Keratinocyte (primary cell): ENCODE results near the gene ETF1. TPM values are rescaled to one million over a fixed set of nuclear protein-coding genes. Genes with fewer than 3 reads are reported as not detected.

ENCODE experiments used
- DNase-seq: peaks from one replicate; pipeline ENCODE4 v3.0.0-alpha.2; 2011; ENCODE audit warnings: low read depth, missing footprints, low spot score
- FAIRE-seq: peaks from 2 replicates; lab custom pipeline; 2011; peaks lifted over from hg19 to GRCh38; lab: Jason Lieb, UNC
- H2AFZ ChIP-seq: 2 replicates; pipeline ENCODE4 v1.6.0; 2012; ENCODE audit warnings: low read length, control low read depth, inconsistent platforms; ENCODE audit not compliant: control insufficient read depth
- H3K27ac ChIP-seq: 2 replicates; pipeline ENCODE4 v1.5.1; 2011; ENCODE audit warnings: low read length; ENCODE audit not compliant: control insufficient read depth, insufficient read depth
- H3K27me3 ChIP-seq: 3 replicates; pipeline ENCODE4 v1.6.0; 2011; ENCODE audit warnings: low read length; ENCODE audit not compliant: control insufficient read depth, insufficient read depth; ENCODE audit errors: extremely low read depth
- H3K36me3 ChIP-seq, 2 experiments: 2 replicates in 1 of 2; 3 replicates in 1 of 2; pipeline ENCODE4 v1.5.1; 2011; ENCODE audit warnings: low read length in 2 of 2, mild to moderate bottlenecking in 1 of 2; ENCODE audit not compliant: control insufficient read depth in 2 of 2, insufficient read depth in 2 of 2; ENCODE audit errors: extremely low read depth in 1 of 2
- H3K4me1 ChIP-seq: 3 replicates; pipeline ENCODE4 v1.5.1; 2011; ENCODE audit warnings: low read length; ENCODE audit not compliant: control insufficient read depth, insufficient read depth; ENCODE audit errors: extremely low read depth
- H3K4me2 ChIP-seq: 3 replicates; pipeline ENCODE4 v1.6.0; 2011; ENCODE audit warnings: low read depth, low read length; ENCODE audit not compliant: control insufficient read depth, insufficient read depth; ENCODE audit errors: extremely low read depth
- H3K4me3 ChIP-seq, 3 experiments: fragments of 200-600 bp in 1 of 3; sonication (generic) in 1 of 3; 2 replicates in 2 of 3; 3 replicates in 1 of 3; pipeline ENCODE4 v1.5.1; 2011 to 2016; ENCODE audit warnings: low read length in 3 of 3, mild to moderate bottlenecking in 3 of 3, control low read depth in 2 of 3, inconsistent platforms in 1 of 3, low read depth in 1 of 3, mixed read lengths in 1 of 3, mixed run types in 1 of 3, moderate library complexity in 1 of 3; ENCODE audit not compliant: control insufficient read depth in 2 of 3, insufficient read depth in 2 of 3; ENCODE audit errors: extremely low read depth in 1 of 3
- H3K79me2 ChIP-seq: 2 replicates; pipeline ENCODE4 v1.6.0; 2012; ENCODE audit warnings: low read length; ENCODE audit not compliant: control insufficient read depth, insufficient read depth
- H3K9ac ChIP-seq: 3 replicates; pipeline ENCODE4 v1.6.0; 2011; ENCODE audit warnings: low read length; ENCODE audit not compliant: control insufficient read depth, insufficient read depth; ENCODE audit errors: extremely low read depth
- H3K9me1 ChIP-seq: 3 replicates; pipeline ENCODE4 v1.6.0; 2011; ENCODE audit warnings: low read length; ENCODE audit not compliant: control insufficient read depth, insufficient read depth; ENCODE audit errors: extremely low read depth
- H3K9me3 ChIP-seq: 2 replicates; pipeline ENCODE4 v1.5.1; 2012; ENCODE audit warnings: low read depth, low read length; ENCODE audit not compliant: control insufficient read depth
- H4K20me1 ChIP-seq: 3 replicates; pipeline ENCODE4 v1.6.0; 2011; ENCODE audit warnings: low read length; ENCODE audit not compliant: control insufficient read depth, insufficient read depth; ENCODE audit errors: extremely low read depth
- CTCF ChIP-seq, 3 experiments: IDR thresholded peaks in 1 of 3; conservative IDR thresholded peaks in 1 of 3; optimal IDR thresholded peaks in 1 of 3; 2 replicates in 2 of 3; 3 replicates in 1 of 3; pipeline versions ENCODE3 to v1.5.1; 2011; ENCODE audit warnings: low read length in 3 of 3, mild to moderate bottlenecking in 3 of 3, moderate library complexity in 2 of 3, control low read depth in 1 of 3, inconsistent platforms in 1 of 3; ENCODE audit not compliant: insufficient read depth in 2 of 3; ENCODE audit errors: extremely low read depth in 1 of 3
- EZH2 ChIP-seq: IDR thresholded peaks from one replicate; pipeline ENCODE4 v1.6.1; 2012; ENCODE audit warnings: inconsistent platforms, mild to moderate bottlenecking, low read length, moderate library complexity
- dilution Hi-C: fragments of 300-500 bp; cut with MboI; formaldehyde crosslinking; loops from one replicate; pipeline ENCODE4 v1.7.0; 2020; ENCODE audit warnings: low sequenced_read_pairs; ENCODE audit not compliant: extremely low pct_ligation_motif_present
- polyA plus RNA-seq, 5 experiments: library from polyadenylated mRNA; depleted of rRNA in 3 of 5; stranded (reverse) in 3 of 5; stranded (forward) in 1 of 5; unstranded in 1 of 5; fragments of >200 nt; gene quantifications; 1 replicate in 1 of 5; 2 replicates in 3 of 5; 3 replicates in 1 of 5; pipeline versions ENCODE4 v1.2.1 to v1.2.3, GENCODE V29; 2011 to 2012; ENCODE audit warnings: missing spikeins in 2 of 5, low read depth in 1 of 5, low replicate concordance in 1 of 5

The ETF1 gene
- polyA plus RNA-seq, 1 donor (not counting 4 experiments of a cell fraction or from before 2014, with no cell fraction given), result 137 TPM

GRCh38 chr5:138528744-138529469, 14.1 kb downstream of the ETF1 start:
- no peak for FAIRE-seq
- no peak for TF ChIP-seq EZH2
- TF ChIP-seq CTCF (optimal IDR thresholded peaks at IDR 0.05 in 1 of 3, IDR thresholded peaks at IDR 0.05 in 1 of 3, conservative IDR thresholded peaks at IDR 0.05 in 1 of 3; ENCODE audit: extremely low read depth in 1 of 3, insufficient read depth in 2 of 3, low read length in 3 of 3), result no peak
- dilution Hi-C loops, result no loop called here
- no peak overlapping the region for H3K4me3 ChIP-seq
- H3K9me3 ChIP-seq, result no peaks in the 10 kb centered on the region
- H3K4me2 ChIP-seq, result no peak overlapping the region
- H3K79me2 ChIP-seq, result peaks cover 95% of the 10 kb centered on the region
- no peak overlapping the region for H3K27ac ChIP-seq
- H3K27me3 ChIP-seq, result no peaks in the 10 kb centered on the region
- peaks cover 14% of the 10 kb centered on the region for H3K4me1 ChIP-seq
- no peak overlapping the region for H2AFZ ChIP-seq
- peaks cover 7 to 28% of the 10 kb centered on the region in 2 experiments for H3K36me3 ChIP-seq
- peaks cover 13% of the 10 kb centered on the region for H4K20me1 ChIP-seq
- H3K9me1 ChIP-seq, result no peaks in the 10 kb centered on the region
- no peak overlapping the region for H3K9ac ChIP-seq
- DNase-seq, result no peak

- Histone ChIP-seq H3K27me3 (no peaks in the 10 kb centered on the region), H3K4me3 (no peak overlapping the region), H3K4me1 (peaks cover 14% of the 10 kb centered on the region), H4K20me1 (peaks cover 13% of the 10 kb centered on the region), H3K9me1 (no peaks in the 10 kb centered on the region), H3K9ac (no peak overlapping the region), H2AFZ (no peak overlapping the region), H3K4me2 (no peak overlapping the region), H3K36me3 (peaks cover 7 to 28% of the 10 kb centered on the region in 2 experiments), H3K9me3 (no peaks in the 10 kb centered on the region), H3K27ac (no peak overlapping the region), H3K79me2 (peaks cover 95% of the 10 kb centered on the region)
- DNase-seq, result no peak
- TF ChIP-seq EZH2 (no peak), CTCF (optimal IDR thresholded peaks at IDR 0.05 in 1 of 3, IDR thresholded peaks at IDR 0.05 in 1 of 3, conservative IDR thresholded peaks at IDR 0.05 in 1 of 3; ENCODE audit: extremely low read depth in 1 of 3, insufficient read depth in 2 of 3, low read length in 3 of 3) (no peak)
- no peak for FAIRE-seq
- dilution Hi-C loops, result no loop called here
Measured at GRCh38 chr5:138528208-138528607, 14.8 kb downstream of the ETF1 start.
